NCI-H1105 treated with DMSO at 0.1 percent for 48 hours (cell line): ENCODE results near the gene LENG8.
"Not testable (repeated sequence)": the region's sequence is repeated elsewhere in the genome, so short reads cannot be mapped to it uniquely, and the experiment has no call there.

ENCODE experiments used
- DNase-seq: peaks from one replicate; lab custom pipeline; 2025; lab: John Stamatoyannopoulos, UW

LENG8 gene

GRCh38 chr19:54482889-54483288, 33.9 kb downstream of the LENG8 start:
- no peak for DNase-seq

GRCh38 chr19:54484451-54484850, 35.5 kb downstream of the LENG8 start:
- DNase-seq, result no peak

- DNase-seq, result no peak
Observed at GRCh38 chr19:54485851-54486250, 36.9 kb downstream of the LENG8 start.

- DNase-seq, result no peak
Observed at GRCh38 chr19:54489341-54489740, 40.3 kb downstream of the LENG8 start.

GRCh38 chr19:54489766-54490165, 40.8 kb downstream of the LENG8 start:
- no peak for DNase-seq

GRCh38 chr19:54492568-54492967, 43.6 kb downstream of the LENG8 start:
- no peak for DNase-seq

GRCh38 chr19:54493056-54493455, 44.1 kb downstream of the LENG8 start:
- DNase-seq, result not testable (repeated sequence)

GRCh38 chr19:54493967-54494585, 45.1 kb downstream of the LENG8 start:
- DNase-seq, result no peak

- not testable (repeated sequence) for DNase-seq
Observed at GRCh38 chr19:54495284-54495683, 46.3 kb downstream of the LENG8 start.

- not testable (repeated sequence) for DNase-seq
Observed at GRCh38 chr19:54497747-54498450, 48.9 kb downstream of the LENG8 start.

GRCh38 chr19:54498451-54498772, 49.4 kb downstream of the LENG8 start:
- DNase-seq, result not testable (repeated sequence)

GRCh38 chr19:54502518-54503048, 53.6 kb downstream of the LENG8 start, which contains the start of gene LAIR2:
TSS of gene LAIR2 (plus strand) at chr19:54502831. CDS start at chr19:54502919, 88 bp downstream.
- no peak for DNase-seq

GRCh38 chr19:54505542-54505941, 56.5 kb downstream of the LENG8 start:
- not testable (repeated sequence) for DNase-seq

- DNase-seq, result no peak
Observed at GRCh38 chr19:54506079-54506478, 57.1 kb downstream of the LENG8 start.

- not testable (repeated sequence) for DNase-seq
Observed at GRCh38 chr19:54507038-54507717, 58.2 kb downstream of the LENG8 start.

- no peak for DNase-seq
Observed at GRCh38 chr19:54507824-54508223, 58.8 kb downstream of the LENG8 start.

GRCh38 chr19:54508487-54508886, 59.5 kb downstream of the LENG8 start:
- not testable (repeated sequence) for DNase-seq

GRCh38 chr19:54509200-54509940, 60.4 kb downstream of the LENG8 start:
- DNase-seq, result not testable (repeated sequence)
